Vagina (tissue), 2 donors: ENCODE results near the gene SUN1.

Experiments used
- POLR2AphosphoS5 ChIP-seq, 2 donors: sonication (generic); formaldehyde crosslinking; IDR thresholded peaks; one replicate each; pipeline ENCODE4 v1.9.0; 2017; ENCODE audit warnings: antibody characterized with exemption in 2 of 2, mild to moderate bottlenecking in 2 of 2, low read depth in 1 of 2; ENCODE audit not compliant: insufficient read depth in 1 of 2
- TF ChIP-seq, protein P1 (sequence below), 3 experiments: fragments of 450-650 bp in 2 of 3; fragments of 200-600 bp in 1 of 3; sonication (generic) in 1 of 3; IDR thresholded peaks; one replicate each; pipeline ENCODE4 v1.5.1; 2017 to 2019; ENCODE audit warnings: antibody characterized with exemption in 3 of 3, mild to moderate bottlenecking in 2 of 3, moderate library complexity in 2 of 3

DNA sequence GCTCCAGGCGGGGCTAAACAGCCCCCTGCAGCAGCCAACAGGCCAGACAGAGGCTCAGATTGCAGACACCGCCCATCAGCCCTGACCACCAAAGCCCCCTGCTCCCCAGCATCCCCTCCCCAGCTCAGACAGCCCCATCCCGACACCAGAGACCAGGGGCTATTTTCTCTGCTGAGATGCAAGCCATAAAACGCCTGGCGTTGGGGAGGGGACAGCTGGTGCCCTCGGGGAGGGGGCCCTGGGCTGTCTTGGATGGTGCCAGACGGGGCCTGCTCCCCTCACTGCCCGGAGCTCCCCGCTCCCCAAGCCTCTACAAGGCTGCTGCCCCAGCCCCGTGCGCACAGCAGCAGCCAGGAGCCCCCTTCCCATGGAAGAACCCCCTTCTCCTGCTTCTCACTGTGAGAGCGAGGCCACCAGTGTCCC lies 75.9 kb downstream of the SUN1 start:
- no peak for TF ChIP-seq POLR2AphosphoS5 (IDR thresholded peaks at IDR 0.05; ENCODE audit: insufficient read depth in 1 of 2, low read depth in 1 of 2)
- TF ChIP-seq, protein P1, sequence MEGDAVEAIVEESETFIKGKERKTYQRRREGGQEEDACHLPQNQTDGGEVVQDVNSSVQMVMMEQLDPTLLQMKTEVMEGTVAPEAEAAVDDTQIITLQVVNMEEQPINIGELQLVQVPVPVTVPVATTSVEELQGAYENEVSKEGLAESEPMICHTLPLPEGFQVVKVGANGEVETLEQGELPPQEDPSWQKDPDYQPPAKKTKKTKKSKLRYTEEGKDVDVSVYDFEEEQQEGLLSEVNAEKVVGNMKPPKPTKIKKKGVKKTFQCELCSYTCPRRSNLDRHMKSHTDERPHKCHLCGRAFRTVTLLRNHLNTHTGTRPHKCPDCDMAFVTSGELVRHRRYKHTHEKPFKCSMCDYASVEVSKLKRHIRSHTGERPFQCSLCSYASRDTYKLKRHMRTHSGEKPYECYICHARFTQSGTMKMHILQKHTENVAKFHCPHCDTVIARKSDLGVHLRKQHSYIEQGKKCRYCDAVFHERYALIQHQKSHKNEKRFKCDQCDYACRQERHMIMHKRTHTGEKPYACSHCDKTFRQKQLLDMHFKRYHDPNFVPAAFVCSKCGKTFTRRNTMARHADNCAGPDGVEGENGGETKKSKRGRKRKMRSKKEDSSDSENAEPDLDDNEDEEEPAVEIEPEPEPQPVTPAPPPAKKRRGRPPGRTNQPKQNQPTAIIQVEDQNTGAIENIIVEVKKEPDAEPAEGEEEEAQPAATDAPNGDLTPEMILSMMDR (IDR thresholded peaks at IDR 0.05), result no peak
